Stimulated activated CD4-positive, alpha-beta T cell treated with anti-CD3 and anti-CD28 coated beads, Interleukin-1b, Interleukin-23, amount 100 ng/mL, for 24 hours (primary cell): Measurements from ENCODE around the gene SOD1.
"Not testable (repeated sequence)": the region's sequence is repeated elsewhere in the genome, so short reads cannot be mapped to it uniquely, and the experiment has no call there.

ENCODE experiments used
- DNase-seq, 4 experiments: peaks; one replicate each; pipeline ENCODE4 v3.0.0-alpha.2; 2020; ENCODE audit warnings: low read depth in 4 of 4, low spot score in 1 of 4

SOD1 gene

DNA sequence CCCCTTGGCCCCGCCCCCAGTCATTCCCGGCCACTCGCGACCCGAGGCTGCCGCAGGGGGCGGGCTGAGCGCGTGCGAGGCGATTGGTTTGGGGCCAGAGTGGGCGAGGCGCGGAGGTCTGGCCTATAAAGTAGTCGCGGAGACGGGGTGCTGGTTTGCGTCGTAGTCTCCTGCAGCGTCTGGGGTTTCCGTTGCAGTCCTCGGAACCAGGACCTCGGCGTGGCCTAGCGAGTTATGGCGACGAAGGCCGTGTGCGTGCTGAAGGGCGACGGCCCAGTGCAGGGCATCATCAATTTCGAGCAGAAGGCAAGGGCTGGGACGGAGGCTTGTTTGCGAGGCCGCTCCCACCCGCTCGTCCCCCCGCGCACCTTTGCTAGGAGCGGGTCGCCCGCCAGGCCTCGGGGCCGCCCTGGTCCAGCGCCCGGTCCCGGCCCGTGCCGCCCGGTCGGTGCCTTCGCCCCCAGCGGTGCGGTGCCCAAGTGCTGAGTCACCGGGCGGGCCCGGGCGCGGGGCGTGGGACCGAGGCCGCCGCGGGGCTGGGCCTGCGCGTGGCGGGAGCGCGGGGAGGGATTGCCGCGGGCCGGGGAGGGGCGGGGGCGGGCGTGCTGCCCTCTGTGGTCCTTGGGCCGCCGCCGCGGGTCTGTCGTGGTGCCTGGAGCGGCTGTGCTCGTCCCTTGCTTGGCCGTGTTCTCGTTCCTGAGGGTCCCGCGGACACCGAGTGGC, at the start of gene SOD1:
Gene SOD1, plus strand, starts transcription at position 158 of the 723 bp plus-strand sequence. Its CDS starts 77 bp downstream, at position 235.
- peak; percentile 88 to 94 (median 90) for DNase-seq

DNA sequence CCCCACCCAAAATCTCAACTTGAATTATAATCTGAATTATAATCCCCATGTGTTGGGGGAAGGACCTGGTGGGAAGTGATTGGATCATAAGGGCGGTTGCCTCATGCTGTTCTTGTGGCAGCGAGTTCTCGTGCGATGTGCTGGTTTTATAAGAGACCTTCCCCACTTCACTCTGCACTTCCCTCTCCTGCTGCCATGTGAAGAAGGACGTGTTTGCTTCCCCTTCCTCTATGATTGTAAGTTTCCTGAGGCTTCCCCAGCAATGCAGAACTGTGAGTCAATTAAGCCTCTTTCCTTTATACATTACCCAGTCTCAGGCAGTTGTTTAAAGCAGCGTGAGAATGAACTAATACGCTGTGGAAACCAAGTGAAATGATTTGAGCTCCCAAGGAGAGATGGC, 48.0 kb upstream of the SOD1 start:
- no peak for DNase-seq

DNA sequence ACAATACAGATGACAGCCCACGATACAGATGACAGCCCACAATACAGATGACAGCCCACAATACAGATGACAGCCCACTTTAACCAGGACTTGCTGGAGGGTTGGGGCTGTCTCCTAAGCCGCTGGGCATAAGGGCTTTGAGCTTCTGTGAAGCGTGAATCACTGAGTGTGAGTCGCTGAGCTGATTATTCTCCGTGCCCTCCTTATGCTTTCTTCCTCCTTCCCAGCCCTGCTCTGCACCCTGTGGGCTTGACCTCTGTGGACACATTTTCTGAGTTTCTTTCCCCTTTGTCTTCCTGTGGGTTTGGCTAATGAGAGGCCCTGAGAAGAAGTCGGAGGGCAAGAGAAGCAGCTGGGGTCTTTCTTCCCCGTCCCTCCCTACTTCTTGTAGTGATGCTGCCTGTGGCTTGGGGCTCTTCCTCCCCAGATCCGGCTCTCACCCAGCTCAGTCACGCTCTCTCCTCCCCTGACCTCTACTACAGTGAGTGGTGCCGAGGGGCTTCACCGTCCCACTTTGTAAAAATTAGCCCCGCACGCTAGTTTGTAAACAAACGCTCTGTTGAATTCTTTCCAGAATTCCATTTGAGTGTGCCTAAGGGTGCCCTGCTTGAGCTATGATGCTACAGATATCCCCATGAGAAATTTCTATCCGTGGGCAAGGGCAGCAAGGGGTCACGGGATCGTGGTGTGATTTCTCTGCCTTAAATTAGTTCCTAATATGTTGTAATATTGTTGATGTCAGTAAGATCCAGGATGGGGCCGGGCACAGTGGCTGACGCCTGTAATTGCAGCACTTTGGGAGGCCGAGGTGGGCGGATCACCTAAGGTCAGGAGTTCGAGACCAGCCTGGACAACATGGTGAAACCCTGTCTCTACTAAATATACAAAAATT, 46.4 kb upstream of the SOD1 start:
- DNase-seq, result no peak

DNA sequence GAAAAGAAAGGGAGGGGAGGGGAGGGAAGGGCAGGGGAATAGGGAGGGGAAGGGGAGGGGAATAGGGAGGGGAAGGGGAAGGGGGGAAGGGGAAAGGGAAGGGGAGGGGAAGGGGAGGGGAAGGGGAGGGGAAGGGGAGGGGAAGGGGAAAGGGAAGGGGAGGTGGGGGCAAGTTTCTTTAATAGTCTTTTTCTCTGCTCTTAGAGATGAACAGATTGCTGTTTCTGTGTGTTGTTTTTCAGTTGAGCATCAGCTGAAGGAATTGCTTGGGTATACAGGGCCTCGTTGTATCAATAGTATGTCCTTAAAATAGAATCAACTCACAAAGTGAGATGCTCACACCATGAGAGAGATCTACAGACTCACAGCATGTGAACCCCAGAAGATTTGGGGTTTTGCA, 44.8 kb upstream of the SOD1 start:
- no peak for DNase-seq

DNA sequence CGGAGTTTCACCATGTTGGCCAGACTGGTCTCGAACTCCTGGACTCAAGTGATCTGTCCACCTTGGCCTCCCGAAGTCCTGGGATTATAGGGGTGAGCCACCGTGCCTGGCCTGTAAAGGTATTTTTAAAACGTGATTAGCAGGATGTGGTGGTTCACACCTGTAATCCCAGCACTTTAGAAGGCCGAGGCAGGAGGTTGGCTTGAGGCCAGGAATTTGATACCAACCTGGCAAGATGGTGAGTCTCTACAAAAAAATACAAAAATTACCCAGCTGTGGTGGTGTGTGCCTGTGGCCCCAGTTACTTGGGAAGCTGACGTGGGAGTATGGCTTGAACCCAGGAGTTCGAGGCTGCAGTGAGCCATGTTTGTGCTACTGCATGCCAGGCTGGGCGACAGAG, 43.3 kb upstream of the SOD1 start:
- DNase-seq, result no peak

DNA sequence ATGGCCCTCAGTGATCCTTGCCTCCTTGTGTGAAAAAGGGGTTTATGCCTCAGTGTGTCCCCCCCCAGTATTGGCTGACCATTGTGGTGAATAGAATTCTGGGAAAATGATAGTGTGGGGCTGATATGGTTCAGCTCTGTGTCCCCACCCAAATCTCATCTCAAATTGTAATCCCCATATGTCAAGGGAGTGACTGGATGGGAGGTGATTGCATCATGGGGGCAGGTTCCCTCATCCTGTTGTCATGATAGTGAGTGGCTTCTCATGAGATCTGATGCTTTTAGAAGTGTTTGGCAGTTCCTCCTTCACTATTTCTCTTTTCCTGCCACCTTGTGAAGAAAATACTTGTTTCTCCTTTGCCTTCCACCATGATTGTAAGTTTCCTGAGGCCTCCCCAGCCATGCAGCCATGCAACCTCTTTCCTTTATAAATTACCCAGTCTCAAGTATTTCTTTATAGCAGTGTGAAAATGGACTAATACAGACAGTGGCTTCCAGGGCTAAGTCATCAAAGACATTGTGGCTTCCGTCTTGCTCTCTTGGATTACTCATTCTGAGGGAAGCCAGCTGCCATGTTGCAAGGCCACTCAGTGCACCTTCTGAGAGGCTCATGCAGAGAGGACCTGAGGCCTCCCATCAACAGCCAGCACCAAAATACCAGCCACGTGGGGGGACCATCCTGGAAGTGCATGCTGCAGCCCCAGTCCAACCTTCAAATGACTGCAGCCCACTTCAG, 40.6 kb upstream of the SOD1 start:
- DNase-seq, result no peak

DNA sequence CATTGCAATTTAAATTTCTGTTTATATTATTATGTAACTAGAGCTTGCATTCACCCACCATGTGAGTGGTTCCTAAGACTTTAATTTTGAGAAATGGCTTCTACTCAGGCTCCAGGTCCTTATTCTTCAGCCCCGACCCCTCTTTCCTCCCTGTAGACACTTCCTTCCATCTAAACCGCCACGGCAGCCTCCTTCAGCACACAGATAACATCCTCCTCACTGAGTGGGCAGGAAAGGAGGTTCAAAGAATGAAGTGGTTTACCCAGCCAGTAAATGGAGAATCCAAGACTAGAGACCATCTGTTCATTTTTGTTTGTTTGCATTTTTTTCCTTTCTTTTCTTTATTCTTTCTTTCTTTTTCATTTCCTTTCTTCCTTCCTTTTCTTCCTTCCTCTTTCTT, 37.1 kb upstream of the SOD1 start:
- no peak for DNase-seq

DNA sequence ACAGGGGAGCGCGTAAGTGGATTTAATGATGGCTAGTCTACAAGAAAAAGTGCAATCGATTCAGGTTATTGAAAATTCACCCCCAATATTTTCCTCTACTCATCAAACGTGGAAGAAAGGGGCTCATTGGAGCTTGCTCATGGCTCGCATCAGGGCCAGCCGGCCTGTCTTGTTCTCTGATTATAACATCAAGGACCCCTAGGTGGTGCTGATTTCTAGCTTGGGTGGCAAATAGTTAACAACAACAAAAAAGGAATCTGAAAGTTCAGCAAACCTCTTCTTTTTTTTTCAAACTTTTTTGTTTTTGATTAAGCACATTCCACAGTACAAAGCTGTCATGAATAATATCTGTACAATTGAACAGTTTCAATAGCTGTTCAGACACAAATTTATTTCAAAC, 35.8 kb upstream of the SOD1 start:
- DNase-seq, result no peak

DNA sequence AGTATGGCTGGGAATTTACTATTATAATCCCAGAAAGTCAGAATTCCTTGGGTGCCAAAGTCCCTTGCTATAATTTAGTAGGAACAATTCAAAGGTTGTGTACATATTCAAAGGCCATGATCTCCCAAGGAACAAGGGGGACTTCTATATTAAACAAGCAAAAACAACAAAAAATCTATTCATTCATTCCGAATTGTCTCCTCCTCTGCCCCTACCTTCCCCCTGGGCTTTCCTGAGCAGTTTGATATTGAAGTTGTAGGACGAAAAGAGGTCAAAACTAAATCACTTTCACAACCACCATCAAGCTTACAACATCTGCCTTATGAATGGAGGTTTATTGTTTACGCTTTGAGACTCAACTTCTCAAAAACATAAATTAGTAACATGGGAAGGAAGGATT, 35.3 kb upstream of the SOD1 start:
- DNase-seq, result no peak

DNA sequence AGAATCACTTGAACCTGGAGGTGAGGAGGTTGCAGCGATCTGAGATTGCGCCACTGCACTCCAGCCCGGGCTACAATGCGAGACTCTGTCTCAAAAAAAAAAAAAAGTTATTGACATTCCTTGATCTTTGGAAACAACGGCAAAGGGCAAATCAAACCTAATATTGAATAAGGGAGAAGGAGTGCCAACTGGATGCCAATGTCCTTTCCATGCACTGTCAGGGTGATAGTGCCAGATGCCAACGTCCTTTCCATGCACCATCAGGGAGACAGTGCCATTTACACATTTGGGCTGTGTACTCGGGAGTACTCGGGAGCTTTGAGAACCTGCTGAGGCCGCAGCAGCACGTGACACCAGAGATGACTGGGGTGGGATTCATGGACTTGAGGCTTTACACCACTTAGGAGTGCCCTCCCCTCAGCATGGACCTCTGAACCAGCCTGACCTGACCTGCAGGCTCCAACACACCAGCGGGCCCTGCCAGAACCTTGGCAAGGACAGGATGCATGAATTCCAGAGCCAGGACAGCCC, 34.5 kb upstream of the SOD1 start:
- DNase-seq, result no peak

DNA sequence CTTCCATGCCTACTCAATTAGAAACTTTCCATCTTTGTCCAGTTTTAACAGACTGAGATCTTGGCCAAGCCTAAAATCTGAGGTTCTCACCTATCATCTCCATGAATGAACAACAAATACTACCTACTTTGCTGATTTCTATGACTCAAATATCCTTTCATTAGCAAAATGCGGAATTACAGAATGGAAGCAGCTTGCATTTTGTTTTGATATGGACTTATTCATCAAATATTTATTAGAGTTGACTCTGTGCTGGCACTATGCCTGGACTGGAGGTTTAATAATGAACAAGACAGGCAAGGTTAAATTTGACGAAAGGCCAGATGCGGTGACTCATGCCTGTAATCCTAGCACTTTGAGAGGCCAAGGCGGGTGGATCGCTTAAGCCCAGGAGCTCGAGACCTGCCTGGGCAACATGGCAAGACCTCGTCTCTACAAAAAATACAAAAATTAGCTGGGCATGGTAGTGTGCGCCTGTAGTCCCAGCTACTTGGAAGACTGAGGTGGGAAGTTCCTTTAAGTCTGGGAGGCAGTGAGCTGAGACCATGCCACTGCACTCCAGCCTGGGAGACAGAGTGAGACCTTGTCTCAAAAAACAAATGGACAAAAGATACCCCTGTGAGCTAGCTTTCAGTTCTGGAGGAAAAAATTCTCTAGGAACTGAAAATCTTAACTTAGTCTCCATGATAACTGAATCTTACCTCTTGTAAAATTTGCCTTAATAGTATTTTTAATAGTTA, 29.4 kb upstream of the SOD1 start:
- no peak for DNase-seq

DNA sequence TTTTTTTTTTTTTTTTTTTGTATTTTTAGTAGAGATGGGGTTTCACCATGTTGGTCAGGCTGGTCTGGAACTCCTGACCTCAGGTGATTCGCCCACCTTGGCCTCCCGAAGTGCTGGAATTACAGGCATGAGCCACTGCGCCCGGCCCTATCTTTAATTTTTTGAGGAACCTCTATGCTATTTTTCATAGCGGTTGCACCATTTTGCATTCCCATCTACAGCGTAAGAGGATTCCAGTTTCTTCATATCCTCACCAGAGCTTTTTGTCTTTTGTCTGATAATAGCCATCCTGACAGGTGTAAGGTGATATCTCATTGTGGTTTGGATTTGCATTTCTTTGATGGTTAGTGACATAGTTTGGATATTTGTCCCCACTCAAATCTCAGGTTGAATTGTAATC, 27.6 kb upstream of the SOD1 start:
- DNase-seq, result not testable (repeated sequence)

DNA sequence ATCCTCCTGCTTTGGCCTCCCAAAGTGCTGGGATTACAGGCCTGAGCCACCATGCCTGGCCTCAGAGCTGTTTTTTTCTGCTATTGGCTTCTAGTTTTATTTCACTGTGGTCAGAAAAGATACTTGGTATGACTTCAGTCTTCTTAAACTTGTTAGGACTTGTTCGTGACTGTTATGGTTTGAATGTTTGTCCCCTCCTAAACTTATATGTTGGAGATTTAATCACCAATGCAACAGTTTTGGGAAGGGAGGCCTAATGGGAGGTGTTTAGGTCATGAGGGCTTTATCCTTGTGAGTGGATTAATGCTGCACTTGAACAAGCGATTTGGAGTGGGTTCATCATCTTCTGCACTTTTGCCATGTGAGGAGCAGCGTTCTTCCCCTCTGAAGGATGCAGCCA, 24.5 kb upstream of the SOD1 start:
- DNase-seq, result no peak

DNA sequence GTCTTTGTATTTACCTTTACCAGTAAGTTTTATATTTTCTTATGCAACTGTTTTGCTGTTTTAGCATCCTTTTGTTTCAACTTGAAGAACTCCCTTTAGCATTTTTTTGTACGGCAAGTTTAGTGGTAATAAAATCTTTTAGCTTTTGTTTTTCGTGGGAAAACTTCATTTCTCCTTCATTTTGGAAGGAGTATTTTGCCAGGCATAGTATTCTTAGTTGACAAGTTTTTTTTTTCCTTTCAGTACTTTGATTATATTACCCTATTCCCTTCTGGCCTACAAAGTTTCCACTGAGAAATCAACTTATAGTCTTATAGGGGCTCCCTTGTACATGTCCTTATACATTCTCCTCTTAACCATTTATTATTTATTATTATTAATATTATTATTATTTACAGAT, 22.6 kb upstream of the SOD1 start:
- DNase-seq, result no peak

DNA sequence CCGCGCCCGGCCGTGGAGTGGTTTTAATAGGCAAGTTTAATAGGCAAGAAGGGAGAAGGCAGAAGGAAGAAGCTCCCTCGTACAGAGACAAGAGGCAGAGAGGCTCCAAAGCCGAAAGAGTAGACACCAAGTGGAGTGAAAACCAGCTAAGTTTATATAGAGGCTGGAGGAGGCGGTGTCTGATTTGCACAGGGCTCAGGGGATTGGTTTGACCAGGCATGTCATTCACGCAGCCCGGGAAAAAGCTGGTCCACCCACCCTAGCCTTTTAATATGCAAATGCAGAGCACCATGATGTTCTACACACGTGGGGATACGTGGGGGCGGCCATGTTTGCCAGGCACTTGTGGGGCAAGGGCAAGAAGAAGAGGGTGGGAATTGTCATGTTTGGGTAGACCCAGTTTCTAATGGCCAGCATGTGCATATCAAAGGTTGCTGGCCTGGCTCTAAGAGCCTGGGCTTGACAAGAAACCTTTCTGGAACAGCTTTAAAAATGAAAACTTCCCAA, 18.0 kb upstream of the SOD1 start:
- no peak for DNase-seq

DNA sequence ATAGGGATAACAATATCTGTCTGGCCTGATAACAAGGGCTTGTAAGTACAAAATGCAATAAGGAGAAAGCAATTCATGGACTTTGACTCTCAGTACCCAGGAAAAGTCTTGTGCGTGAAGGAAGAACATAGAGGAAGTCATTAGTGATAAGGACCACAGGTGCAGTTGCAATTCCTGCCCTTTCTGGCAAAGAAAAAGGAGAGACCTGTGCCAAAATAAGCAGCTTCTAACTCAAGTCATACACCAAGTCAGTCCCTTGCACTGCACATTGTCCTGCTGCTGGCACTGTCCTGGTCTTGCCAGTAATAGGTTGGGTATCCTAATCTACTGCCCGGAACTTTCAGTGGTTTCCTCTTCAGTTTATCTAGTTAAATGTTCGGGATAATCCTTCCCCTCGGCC, 14.8 kb upstream of the SOD1 start:
- no peak for DNase-seq

DNA sequence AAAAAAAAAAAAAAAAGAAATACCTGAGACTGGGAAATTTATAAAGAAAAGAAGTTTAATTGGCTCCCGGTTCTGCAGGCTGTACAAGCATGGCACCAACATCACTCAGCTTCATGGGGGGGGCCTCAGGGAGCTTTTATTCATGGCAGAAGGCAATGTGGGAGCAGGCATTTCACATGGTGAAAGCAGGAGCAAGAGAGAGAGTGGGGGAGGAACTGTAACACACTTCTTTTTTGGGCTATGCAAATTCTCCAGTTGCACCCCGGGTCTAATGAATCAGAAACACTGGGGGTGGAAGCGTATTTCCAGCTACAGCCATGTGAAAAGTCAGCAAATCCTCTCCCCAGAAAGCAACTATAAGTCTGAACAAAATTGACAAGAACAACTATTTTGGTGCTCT, 11.8 kb upstream of the SOD1 start:
- no peak for DNase-seq

DNA sequence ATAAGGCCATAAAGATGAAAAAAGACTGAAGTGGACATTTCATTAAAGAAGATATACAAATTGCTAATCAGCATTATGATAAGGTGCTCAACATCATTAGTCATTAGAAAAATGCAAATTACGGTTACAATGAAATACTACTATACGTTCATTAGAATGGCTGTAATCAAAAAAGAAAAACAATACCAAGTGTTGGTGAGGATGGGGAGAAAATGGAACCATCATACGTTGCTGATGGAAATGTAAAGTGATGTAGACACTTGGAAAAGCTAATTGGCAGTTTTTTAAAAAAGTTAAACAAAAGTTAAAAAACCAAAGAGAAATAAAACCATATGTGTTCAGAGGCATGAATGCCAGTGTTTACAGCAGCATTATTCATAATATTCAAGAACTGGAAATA, 8.6 kb upstream of the SOD1 start:
- DNase-seq, result no peak

DNA sequence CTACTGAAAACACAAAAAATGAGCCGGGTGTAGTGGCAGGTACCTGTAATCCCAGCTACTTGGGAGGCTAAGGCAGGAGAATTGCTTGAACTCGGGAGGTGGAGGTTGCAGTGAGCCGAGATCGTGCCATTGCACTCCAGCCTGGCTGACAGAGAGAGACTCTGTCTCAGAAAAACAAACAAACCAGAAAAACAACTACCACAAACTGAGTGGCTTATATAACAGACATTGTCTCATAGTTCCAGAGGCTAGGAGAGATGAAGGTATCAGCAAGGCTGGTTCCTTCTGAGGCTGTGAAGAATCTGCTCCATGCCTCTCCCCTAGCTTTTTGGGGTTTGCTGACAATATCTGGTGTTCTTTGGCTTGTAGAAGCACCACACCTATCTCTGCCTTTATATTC, 8.0 kb upstream of the SOD1 start:
- DNase-seq, result not testable (repeated sequence)

DNA sequence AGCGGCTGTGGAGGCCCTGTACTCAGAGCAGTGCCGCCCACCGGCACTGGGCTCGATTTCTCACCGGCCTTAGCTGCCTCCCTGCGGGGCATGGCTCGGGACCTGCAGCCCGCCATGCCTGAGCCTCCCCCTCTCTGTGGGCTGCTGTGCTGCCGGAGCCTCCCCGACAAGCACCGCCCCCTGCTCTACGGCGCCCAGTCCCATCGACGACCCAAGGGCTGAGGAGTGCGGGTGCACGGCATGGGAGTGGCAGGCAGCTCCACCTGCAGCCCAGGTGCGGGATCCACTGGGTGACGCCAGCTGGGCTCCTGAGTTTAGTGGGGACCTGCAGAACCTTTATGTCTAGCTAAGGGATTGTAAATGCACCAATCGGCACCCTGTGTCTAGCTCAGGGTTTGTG, 5.2 kb upstream of the SOD1 start:
- no peak for DNase-seq
